H1 (cell line): ENCODE results near the gene LBP. TPM values are rescaled to one million over a fixed set of nuclear protein-coding genes. Genes with fewer than 3 reads are reported as not detected.

Experiments used
- CTCF ChIA-PET: fragments of 300-600 bp; sonication (Branson Sonifier 250); formaldehyde crosslinking; loops from one replicate; lab custom pipeline; 2021; ENCODE audit not compliant: partially characterized antibody; lab: Charles Lee
- POLR2A ChIA-PET: fragments of 300-600 bp; sonication (Branson Sonifier 250); formaldehyde crosslinking; loops from one replicate; lab custom pipeline; 2021; ENCODE audit warnings: inconsistent platforms; ENCODE audit not compliant: partially characterized antibody; lab: Charles Lee
- DNase-seq, 2 experiments: peaks; one replicate each; pipeline versions ENCODE4 v3.0.0 to v3.0.0-alpha.2; 2010 to 2022; ENCODE audit warnings: low spot score in 2 of 2, low read depth in 1 of 2, mixed read lengths in 1 of 2
- FAIRE-seq: peaks from 2 replicates; lab custom pipeline; 2011; peaks lifted over from hg19 to GRCh38; lab: Jason Lieb, UNC
- H2AFZ ChIP-seq: 2 replicates; pipeline ENCODE4 v1.8.1; 2012; ENCODE audit warnings: low read length, inconsistent platforms
- H2AK5ac ChIP-seq: 2 replicates; pipeline ENCODE4 v1.6.1; 2013; ENCODE audit warnings: low read depth, low read length
- H2BK120ac ChIP-seq: replicated peaks from 2 replicates; pipeline ENCODE3; 2013; ENCODE audit warnings: low read depth, low read length, inconsistent platforms
- H2BK12ac ChIP-seq: 2 replicates; pipeline ENCODE4 v1.6.1; 2013; ENCODE audit warnings: low read depth, low read length
- H2BK15ac ChIP-seq: 2 replicates; pipeline ENCODE4 v1.6.1; 2013; ENCODE audit warnings: low read length
- H2BK20ac ChIP-seq: 2 replicates; pipeline ENCODE4 v1.6.1; 2013; ENCODE audit warnings: low read length
- H2BK5ac ChIP-seq: 2 replicates; pipeline ENCODE4 v1.6.1; 2013; ENCODE audit warnings: low read depth, low read length
- H3K14ac ChIP-seq: 2 replicates; pipeline ENCODE4 v1.6.1; 2013; ENCODE audit warnings: inconsistent platforms; ENCODE audit not compliant: insufficient read length
- H3K18ac ChIP-seq: 2 replicates; pipeline ENCODE4 v1.6.1; 2013; ENCODE audit warnings: low read length; ENCODE audit errors: extremely low read depth
- H3K23ac ChIP-seq: 2 replicates; pipeline ENCODE4 v1.6.1; 2013; ENCODE audit warnings: inconsistent platforms; ENCODE audit not compliant: insufficient read length
- H3K23me2 ChIP-seq: 2 replicates; pipeline ENCODE4 v1.6.1; 2013; ENCODE audit warnings: low read depth, low read length
- H3K27ac ChIP-seq: 2 replicates; pipeline ENCODE4 v1.6.1; 2011; ENCODE audit warnings: low read depth, low read length, inconsistent platforms
- H3K27me3 ChIP-seq, 4 experiments: replicated peaks in 1 of 4; 1 replicate in 1 of 4; 2 replicates in 3 of 4; pipeline versions ENCODE4 v1.6.1 to v1.8.1; 2011 to 2013; ENCODE audit warnings: low read length in 3 of 4, mild to moderate bottlenecking in 3 of 4, inconsistent platforms in 2 of 4, mixed read lengths in 2 of 4, moderate library complexity in 1 of 4; ENCODE audit not compliant: control insufficient read depth in 3 of 4, insufficient read depth in 3 of 4; ENCODE audit errors: extremely low read depth in 1 of 4
- H3K36me3 ChIP-seq, 4 experiments: 2 replicates each; pipeline versions ENCODE4 v1.6.1 to v1.8.1; 2011 to 2013; ENCODE audit warnings: mild to moderate bottlenecking in 4 of 4, low read length in 3 of 4, moderate library complexity in 2 of 4, control low read depth in 1 of 4, inconsistent platforms in 1 of 4; ENCODE audit not compliant: insufficient read depth in 4 of 4, control insufficient read depth in 2 of 4
- H3K4ac ChIP-seq: replicated peaks from 2 replicates; pipeline ENCODE3; 2013; ENCODE audit warnings: low read length, low read depth, mixed read lengths, inconsistent platforms; ENCODE audit not compliant: insufficient read length
- H3K4me1 ChIP-seq, 4 experiments: replicated peaks in 1 of 4; 1 replicate in 1 of 4; 2 replicates in 3 of 4; pipeline versions ENCODE4 v1.6.1 to v1.8.1; 2011 to 2013; ENCODE audit warnings: low read length in 3 of 4, inconsistent platforms in 2 of 4, mixed read lengths in 1 of 4; ENCODE audit not compliant: insufficient read depth in 4 of 4, control insufficient read depth in 3 of 4
- H3K4me2 ChIP-seq, 2 experiments: 2 replicates each; pipeline versions ENCODE4 v1.6.1 to v1.8.1; 2011 to 2013; ENCODE audit warnings: low read depth in 2 of 2, low read length in 2 of 2, control low read depth in 1 of 2, inconsistent platforms in 1 of 2, mild to moderate bottlenecking in 1 of 2; ENCODE audit not compliant: insufficient read depth in 1 of 2
- H3K4me3 ChIP-seq, 4 experiments: fragments of 200-600, 300-600 bp in 1 of 4; sonication (generic), shearing (Covaris generic), sonication (Bioruptor Twin) in 1 of 4; 2 replicates each; pipeline versions ENCODE4 v1.5.1 to v1.8.1; 2011 to 2016; ENCODE audit warnings: low read length in 4 of 4, low read depth in 3 of 4, control low read depth in 2 of 4, inconsistent platforms in 2 of 4, mild to moderate bottlenecking in 2 of 4, mixed read lengths in 1 of 4, moderate library complexity in 1 of 4; ENCODE audit not compliant: insufficient read depth in 2 of 4; ENCODE audit errors: extremely low read depth in 1 of 4
- H3K56ac ChIP-seq: replicated peaks from 2 replicates; pipeline ENCODE3; 2013; ENCODE audit warnings: low read depth, mild to moderate bottlenecking, mixed read lengths, low read length, inconsistent platforms; ENCODE audit not compliant: insufficient read length
- H3K79me1 ChIP-seq: 2 replicates; pipeline ENCODE4 v1.6.1; 2013; ENCODE audit warnings: low read depth, low read length, control low read depth
- H3K79me2 ChIP-seq, 2 experiments: 2 replicates each; pipeline versions ENCODE4 v1.6.1 to v1.8.1; 2012 to 2013; ENCODE audit warnings: low read length in 2 of 2, mild to moderate bottlenecking in 2 of 2, inconsistent platforms in 1 of 2; ENCODE audit not compliant: insufficient read depth in 2 of 2, control insufficient read depth in 1 of 2
- H3K9ac ChIP-seq, 4 experiments: replicated peaks in 1 of 4; 1 replicate in 1 of 4; 2 replicates in 3 of 4; pipeline versions ENCODE4 v1.6.1 to v1.8.1; 2011 to 2013; ENCODE audit warnings: low read depth in 3 of 4, low read length in 3 of 4, control low read depth in 2 of 4, mild to moderate bottlenecking in 2 of 4, moderate library complexity in 2 of 4, inconsistent platforms in 1 of 4; ENCODE audit errors: extremely low read depth in 1 of 4
- H3K9me3 ChIP-seq, 2 experiments: 2 replicates each; pipeline versions ENCODE4 v1.6.1 to v1.8.1; 2012 to 2013; ENCODE audit warnings: mild to moderate bottlenecking in 2 of 2, moderate library complexity in 2 of 2, control low read depth in 1 of 2, inconsistent platforms in 1 of 2, low read depth in 1 of 2, low read length in 1 of 2, mixed read lengths in 1 of 2; ENCODE audit not compliant: insufficient read depth in 2 of 2
- H4K20me1 ChIP-seq, 2 experiments: replicated peaks in 1 of 2; 2 replicates each; pipeline versions ENCODE3 to v1.8.1; 2011 to 2013; ENCODE audit warnings: inconsistent platforms in 2 of 2, low read length in 2 of 2, mild to moderate bottlenecking in 1 of 2; ENCODE audit not compliant: insufficient read depth in 2 of 2, control insufficient read depth in 1 of 2
- H4K5ac ChIP-seq: 2 replicates; pipeline ENCODE4 v1.6.1; 2013; ENCODE audit warnings: low read length, low read depth, mixed read lengths, inconsistent platforms; ENCODE audit not compliant: insufficient read length
- H4K8ac ChIP-seq: 2 replicates; pipeline ENCODE4 v1.8.0; 2013; ENCODE audit warnings: mild to moderate bottlenecking, moderate library complexity, low read length, inconsistent platforms; ENCODE audit not compliant: insufficient read depth; ENCODE audit errors: extremely low read depth
- H4K91ac ChIP-seq: replicated peaks from 2 replicates; pipeline ENCODE3; 2013; ENCODE audit warnings: low read length, mixed read lengths, inconsistent platforms; ENCODE audit not compliant: insufficient read length
- BCL11A ChIP-seq, 2 experiments: IDR thresholded peaks; one replicate each; pipeline ENCODE4 v1.6.1; 2011; ENCODE audit warnings: low read depth in 2 of 2, low read length in 2 of 2, mild to moderate bottlenecking in 2 of 2
- CEBPB ChIP-seq: IDR thresholded peaks from 2 replicates; pipeline ENCODE4 v1.6.1; 2012; ENCODE audit warnings: low read depth, low read length
- JUN ChIP-seq: IDR thresholded peaks from 2 replicates; pipeline ENCODE4 v1.6.1; 2011; ENCODE audit warnings: low read depth, mild to moderate bottlenecking, improper control_type of control experiment, low read length
- POLR2A ChIP-seq, 2 experiments: IDR thresholded peaks; 1 replicate in 1 of 2; 2 replicates in 1 of 2; pipeline ENCODE4 v1.6.1; 2011; ENCODE audit warnings: low read depth in 2 of 2, low read length in 2 of 2, mild to moderate bottlenecking in 2 of 2; ENCODE audit errors: control extremely low read depth in 1 of 2
- RAD21 ChIP-seq, 2 experiments: IDR thresholded peaks in 1 of 2; conservative IDR thresholded peaks in 1 of 2; 2 replicates each; pipeline ENCODE4 v1.6.1; 2011; ENCODE audit warnings: low read depth in 2 of 2, low read length in 2 of 2, improper control_type of control experiment in 1 of 2, inconsistent platforms in 1 of 2, mild to moderate bottlenecking in 1 of 2, moderate library complexity in 1 of 2
- SRF ChIP-seq: IDR thresholded peaks from 2 replicates; pipeline ENCODE4 v1.6.1; 2011; ENCODE audit warnings: mild to moderate bottlenecking, low read depth, low read length, moderate library complexity
- TAF7 ChIP-seq: optimal IDR thresholded peaks from 2 replicates; pipeline ENCODE3; 2011; ENCODE audit warnings: low read depth, mild to moderate bottlenecking, inconsistent platforms, low read length, moderate library complexity, borderline replicate concordance
- TEAD4 ChIP-seq: IDR thresholded peaks from 2 replicates; pipeline ENCODE4 v1.6.1; 2012; ENCODE audit warnings: low read depth, low read length, inconsistent platforms, mixed read lengths
- ZNF274 ChIP-seq: IDR thresholded peaks from 2 replicates; pipeline ENCODE4 v1.7.0; 2012; ENCODE audit warnings: low read length, borderline replicate concordance; ENCODE audit errors: extremely low read depth
- WGBS, 2 experiments: shearing (Covaris generic) in 1 of 2; methylation state at CpG; one replicate each; pipeline versions ENCODE4 v1.1.6 to v1.1.7; 2013 to 2015; ENCODE audit warnings: low lambda C conversion rate in 2 of 2, mixed read lengths in 2 of 2, inconsistent platforms in 1 of 2, low coverage in 1 of 2, missing lambda C conversion rate in 1 of 2; ENCODE audit not compliant: insufficient replicate concordance in 2 of 2, insufficient coverage in 1 of 2, insufficient read length in 1 of 2; ENCODE audit errors: extremely low coverage in 1 of 2, missing lambda C conversion rate in 1 of 2; 5-methylcytosine and 5-hydroxymethylcytosine counted together
- polyA plus RNA-seq, 7 experiments: library from polyadenylated mRNA; depleted of rRNA in 3 of 7; stranded (reverse) in 5 of 7; unstranded in 2 of 7; fragments of >200 nt in 5 of 7; fragments of 200-250 nt in 2 of 7; gene quantifications; 1 replicate in 5 of 7; 2 replicates in 1 of 7; 4 replicates in 1 of 7; pipeline versions ENCODE4 v1.2.1 to v1.2.3, GENCODE V29; 2011 to 2013; ENCODE audit warnings: missing spikeins in 2 of 7, mixed read lengths in 2 of 7
- total RNA-seq: library from RNA; stranded (reverse); fragmentation: NEBNext Ultra II Directional; extraction: Animal tissue kit (Norgen Biotek cat#: 25700); gene quantifications from 2 replicates; pipeline ENCODE4 v1.2.1, GENCODE V29; 2021

The LBP gene
- total and polyA plus RNA-seq, 2 of the 8 experiments (the other 6 are each of a cell fraction or from before 2014, with no cell fraction given) = 0.60 to 0.63 TPM

DNA sequence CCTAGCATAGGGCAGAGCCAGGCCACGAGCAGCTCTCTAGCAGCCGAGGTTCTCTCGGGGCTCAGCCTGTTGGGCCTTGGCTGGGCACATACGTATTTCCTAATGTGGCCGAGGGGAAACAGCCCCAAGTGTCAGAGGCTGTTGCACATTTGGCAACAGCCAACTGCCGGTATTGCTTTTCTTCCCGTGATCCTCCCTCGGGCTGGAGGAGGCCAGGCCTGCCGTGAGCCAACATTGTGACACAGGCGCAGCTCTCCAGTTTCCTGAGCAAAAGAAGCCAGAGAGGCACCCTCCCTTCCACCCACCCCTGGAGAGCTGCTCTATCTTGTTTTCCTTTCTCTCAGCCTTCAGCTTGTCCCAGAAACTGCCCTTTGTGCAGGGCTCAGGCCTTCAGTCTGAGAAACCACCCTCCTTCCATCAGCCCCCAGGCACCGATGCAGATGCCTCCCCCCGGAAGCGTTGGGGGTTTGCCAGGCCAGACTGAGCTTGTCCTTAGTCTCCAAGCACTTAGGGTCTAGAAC lies 47.5 kb upstream of the LBP start:
- CTCF ChIA-PET = interaction anchor here (0.8 to 2.1 kb wide), 7 partner anchors 8 to 79 kb away, joined by 3 to 6 read pairs (median 4); no protein-coding TSS in a partner anchor
- H3K9ac ChIP-seq = no peak overlapping the region

More for the DNA sequence above, 47.5 kb upstream of the LBP start:
- no peaks in the 10 kb centered on the region; a peak in 1 of 7 replicates for H3K27me3 ChIP-seq
- no peaks in the 10 kb centered on the region for H3K79me2 ChIP-seq
- H3K56ac ChIP-seq = no peak overlapping the region
- no peak overlapping the region for H2BK5ac ChIP-seq
- no peak overlapping the region for H3K14ac ChIP-seq
- FAIRE-seq = no peak
- POLR2A ChIA-PET = interaction anchor here (1.3 kb wide), 1 partner anchor 55 kb away, joined by 3 read pairs; no protein-coding TSS in a partner anchor
- peaks cover 1 to 11% (median 5%) of the 10 kb centered on the region in 4 experiments; a peak in 5 of 7 replicates for H3K4me1 ChIP-seq
- H3K4ac ChIP-seq = no peak overlapping the region
- no peak overlapping the region for H3K27ac ChIP-seq
- no peak overlapping the region for H3K4me3 ChIP-seq
- no peaks in the 10 kb centered on the region for H3K79me1 ChIP-seq
- 0 out of 2 replicates have a peak overlapping the region, but pooled peaks have one; percentile 9 for H2BK12ac ChIP-seq
- no peaks in the 10 kb centered on the region for H3K9me3 ChIP-seq
- H4K91ac ChIP-seq = no peak overlapping the region
- 91% methylated on average over 13 of the region's 13 CpGs; no CpG with 5 or more reads in 1 of the 2 experiments for WGBS, 2 experiments
- H2AFZ ChIP-seq = peak overlapping the region; percentile 60; the same call in 1 of the 2 replicates
- H3K18ac ChIP-seq = no peak overlapping the region
- no peak overlapping the region for H2BK20ac ChIP-seq
- no peak overlapping the region for H2BK120ac ChIP-seq
- no peaks in the 10 kb centered on the region for H4K20me1 ChIP-seq
- DNase-seq = no peak
- no peak overlapping the region for H3K23ac ChIP-seq
- peak overlapping the region; percentile 39 for H4K8ac ChIP-seq
- H4K5ac ChIP-seq = no peak overlapping the region
- TF ChIP-seq POLR2A (IDR thresholded peaks at IDR 0.05; ENCODE audit: control extremely low read depth in 1 of 2, low read depth in 2 of 2, low read length in 2 of 2) (no peak), CEBPB (no peak), JUN (no peak), TAF7 (no peak), ZNF274 (no peak), RAD21 (IDR thresholded peaks at IDR 0.05 in 1 of 2, conservative IDR thresholded peaks at IDR 0.05 in 1 of 2; ENCODE audit: low read depth in 2 of 2, low read length in 2 of 2) (no peak), BCL11A (IDR thresholded peaks at IDR 0.05; ENCODE audit: low read depth in 2 of 2, low read length in 2 of 2) (no peak), SRF (no peak), TEAD4 (no peak)
- H3K4me2 ChIP-seq = no peak overlapping the region
- no peak overlapping the region for H2AK5ac ChIP-seq
- H3K36me3 ChIP-seq = no peaks in the 10 kb centered on the region
- no peaks in the 10 kb centered on the region for H3K23me2 ChIP-seq
- H2BK15ac ChIP-seq = no peak overlapping the region
